ENCODE measurements around the gene PIP5K1B. TPM values are rescaled to one million over a fixed set of nuclear protein-coding genes. Genes with fewer than 3 reads are reported as not detected.

The PIP5K1B gene
- total RNA-seq, 4 donors from 2014 or later = 0.29 to 8.2 (median 4.1) TPM

DNA sequence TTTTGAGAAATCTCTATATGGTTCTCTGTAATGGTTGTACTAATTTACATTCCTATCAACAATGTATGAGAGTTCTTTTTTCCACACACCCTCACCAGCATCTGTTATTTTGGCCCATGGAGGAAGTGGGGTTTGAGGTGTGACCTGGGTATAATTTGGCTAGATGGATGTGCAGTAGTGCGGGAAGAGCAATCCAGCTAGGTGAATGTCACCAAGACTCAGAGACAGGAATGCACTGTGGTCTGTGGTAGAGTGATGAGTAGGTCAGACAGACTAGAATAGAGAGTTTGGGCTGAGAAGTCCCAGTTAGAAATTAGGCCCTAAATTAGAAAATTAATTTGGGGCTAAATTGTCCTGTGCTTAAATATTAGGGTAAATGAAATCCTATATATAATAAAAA is 32.8 kb upstream of the PIP5K1B start:
- TF ChIP-seq, protein P1, sequence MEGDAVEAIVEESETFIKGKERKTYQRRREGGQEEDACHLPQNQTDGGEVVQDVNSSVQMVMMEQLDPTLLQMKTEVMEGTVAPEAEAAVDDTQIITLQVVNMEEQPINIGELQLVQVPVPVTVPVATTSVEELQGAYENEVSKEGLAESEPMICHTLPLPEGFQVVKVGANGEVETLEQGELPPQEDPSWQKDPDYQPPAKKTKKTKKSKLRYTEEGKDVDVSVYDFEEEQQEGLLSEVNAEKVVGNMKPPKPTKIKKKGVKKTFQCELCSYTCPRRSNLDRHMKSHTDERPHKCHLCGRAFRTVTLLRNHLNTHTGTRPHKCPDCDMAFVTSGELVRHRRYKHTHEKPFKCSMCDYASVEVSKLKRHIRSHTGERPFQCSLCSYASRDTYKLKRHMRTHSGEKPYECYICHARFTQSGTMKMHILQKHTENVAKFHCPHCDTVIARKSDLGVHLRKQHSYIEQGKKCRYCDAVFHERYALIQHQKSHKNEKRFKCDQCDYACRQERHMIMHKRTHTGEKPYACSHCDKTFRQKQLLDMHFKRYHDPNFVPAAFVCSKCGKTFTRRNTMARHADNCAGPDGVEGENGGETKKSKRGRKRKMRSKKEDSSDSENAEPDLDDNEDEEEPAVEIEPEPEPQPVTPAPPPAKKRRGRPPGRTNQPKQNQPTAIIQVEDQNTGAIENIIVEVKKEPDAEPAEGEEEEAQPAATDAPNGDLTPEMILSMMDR (IDR thresholded peaks at IDR 0.05) = no peak
- TF ChIP-seq POLR2A (IDR thresholded peaks at IDR 0.05) = no peak
- DNase-seq = no peak
- Histone ChIP-seq H3K27ac (no peak overlapping the region), H3K27me3 (no peaks in the 10 kb centered on the region), H3K9me3 (no peaks in the 10 kb centered on the region), H3K4me3 (no peak overlapping the region), H3K36me3 (no peaks in the 10 kb centered on the region), H3K4me1 (no peaks in the 10 kb centered on the region)
- intact Hi-C loops (cut with DNase I; ENCODE audit: low total_unique reads) = no loop called here

DNA sequence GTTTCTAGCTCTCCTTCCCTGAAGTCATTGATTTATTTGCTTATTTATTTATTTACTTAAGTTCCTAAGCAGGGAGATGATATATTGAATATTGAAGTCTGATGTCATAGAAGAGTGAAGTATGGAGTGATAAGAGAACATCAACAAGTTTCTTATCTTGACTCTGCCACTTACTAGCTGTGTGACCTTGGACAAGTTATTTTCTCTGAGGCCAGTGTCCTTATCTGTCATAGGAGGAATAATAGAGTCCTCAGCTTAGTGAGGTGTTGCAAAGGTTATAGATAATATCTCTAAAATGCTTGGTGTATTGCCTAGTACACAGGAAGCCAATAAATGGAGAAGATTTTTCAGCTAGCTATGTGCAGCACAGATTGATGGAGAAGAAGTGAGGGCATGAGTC is 32.4 kb upstream of the PIP5K1B start:
- TF ChIP-seq, protein P1 (IDR thresholded peaks at IDR 0.05) = no peak
- TF ChIP-seq POLR2A (IDR thresholded peaks at IDR 0.05) = no peak
- no peaks in the 10 kb centered on the region for H3K27me3 ChIP-seq
- H3K9me3 ChIP-seq = no peaks in the 10 kb centered on the region
- intact Hi-C loops (cut with DNase I; ENCODE audit: low total_unique reads) = no loop called here
- DNase-seq = no peak
- no peak overlapping the region for H3K4me3 ChIP-seq
- no peak overlapping the region for H3K27ac ChIP-seq
- no peaks in the 10 kb centered on the region for H3K36me3 ChIP-seq
- no peaks in the 10 kb centered on the region for H3K4me1 ChIP-seq

DNA sequence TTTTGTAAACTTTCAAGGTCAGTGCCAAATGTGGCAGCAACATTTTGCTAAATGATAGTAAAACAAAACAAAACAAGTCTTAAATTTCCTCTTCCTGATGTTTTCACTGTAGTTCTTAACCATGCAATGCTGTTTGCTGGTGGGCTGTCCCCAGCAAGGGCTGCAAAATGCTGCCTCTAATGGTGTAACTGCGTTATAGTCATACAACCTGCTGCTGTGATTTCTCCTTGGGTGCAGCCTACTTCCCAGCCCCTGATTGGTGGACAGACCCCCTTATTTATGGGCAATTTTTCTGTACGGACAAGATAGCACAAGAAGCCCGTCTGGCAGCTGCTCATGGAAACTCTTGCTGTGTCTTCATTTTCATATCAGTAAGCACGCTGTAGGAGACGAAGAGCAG is 26.6 kb upstream of the PIP5K1B start:
- no peak overlapping the region for H3K4me3 ChIP-seq

GRCh38 chr9:68683433-68683832 is 21.6 kb upstream of the PIP5K1B start:
- Histone ChIP-seq H3K27ac (no peak overlapping the region), H3K27me3 (no peaks in the 10 kb centered on the region), H3K4me3 (no peak overlapping the region), H3K4me1 (no peaks in the 10 kb centered on the region), H3K9me3 (no peaks in the 10 kb centered on the region), H3K36me3 (no peaks in the 10 kb centered on the region)
- intact Hi-C loops (cut with DNase I; ENCODE audit: low total_unique reads) = no loop called here
- TF ChIP-seq, protein P1 (IDR thresholded peaks at IDR 0.05) = no peak
- TF ChIP-seq POLR2A (IDR thresholded peaks at IDR 0.05) = no peak
- no peak for DNase-seq

More for the DNA sequence above, 26.6 kb upstream of the PIP5K1B start:
- peak; percentile 14 to 41 for DNase-seq
- H3K27me3 ChIP-seq = no peaks in the 10 kb centered on the region
- no peaks in the 10 kb centered on the region for H3K4me1 ChIP-seq
- no peak overlapping the region for H3K27ac ChIP-seq
- H3K9me3 ChIP-seq = no peaks in the 10 kb centered on the region
- intact Hi-C loops (cut with DNase I; ENCODE audit: low total_unique reads) = no loop called here
- H3K36me3 ChIP-seq = no peaks in the 10 kb centered on the region
- no peak for TF ChIP-seq POLR2A (IDR thresholded peaks at IDR 0.05)
- TF ChIP-seq, protein P1 (IDR thresholded peaks at IDR 0.05) = peak in 2 of 4 experiments; percentile 24 to 25

DNA sequence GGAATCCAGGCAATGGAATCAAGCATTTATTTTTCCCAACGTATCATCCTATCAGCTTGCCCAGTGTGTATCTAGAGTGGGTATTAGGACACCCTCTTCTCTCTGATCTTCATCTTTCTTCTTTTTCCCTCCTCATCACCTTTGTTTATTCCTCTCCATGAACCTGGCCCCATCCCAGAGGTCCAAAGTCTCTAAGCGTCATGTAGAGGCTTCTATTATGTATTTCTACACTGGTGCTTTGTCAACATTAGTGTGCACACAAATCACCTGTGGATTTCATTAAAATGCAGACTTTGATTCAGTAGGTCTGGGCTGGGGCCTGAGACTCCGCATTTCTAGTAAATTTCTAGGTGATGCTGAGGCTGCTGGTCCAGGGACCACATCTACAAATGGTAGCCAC is 19.8 kb upstream of the PIP5K1B start:
- H3K27ac ChIP-seq = no peak overlapping the region
- H3K4me3 ChIP-seq = no peak overlapping the region
- H3K36me3 ChIP-seq = no peaks in the 10 kb centered on the region
- no peak for DNase-seq
- H3K4me1 ChIP-seq = no peaks in the 10 kb centered on the region
- no peak for TF ChIP-seq POLR2A (IDR thresholded peaks at IDR 0.05)
- TF ChIP-seq, protein P1 (IDR thresholded peaks at IDR 0.05) = no peak
- no peaks in the 10 kb centered on the region for H3K27me3 ChIP-seq
- H3K9me3 ChIP-seq = no peaks in the 10 kb centered on the region
- intact Hi-C loops (cut with DNase I; ENCODE audit: low total_unique reads) = no loop called here

Data from uterus (tissue), 4 donors.